HG03354 (cell line): ENCODE measurements around the gene CROCC.
A peak's percentile ranks its signal among the peaks of the same experiment; 100 is the strongest.
"Not testable (repeated sequence)": the region's sequence is repeated elsewhere in the genome, so short reads cannot be mapped to it uniquely, and the experiment has no call there.

Source experiments
- ATAC-seq: cut with Tn5 transposase; IDR thresholded peaks from one replicate; pipeline ENCODE4 v1.9.1; 2021; ENCODE audit warnings: mild to moderate bottlenecking; ENCODE audit not compliant: unreplicated experiment, poor library complexity, severe bottlenecking

Gene CROCC

DNA sequence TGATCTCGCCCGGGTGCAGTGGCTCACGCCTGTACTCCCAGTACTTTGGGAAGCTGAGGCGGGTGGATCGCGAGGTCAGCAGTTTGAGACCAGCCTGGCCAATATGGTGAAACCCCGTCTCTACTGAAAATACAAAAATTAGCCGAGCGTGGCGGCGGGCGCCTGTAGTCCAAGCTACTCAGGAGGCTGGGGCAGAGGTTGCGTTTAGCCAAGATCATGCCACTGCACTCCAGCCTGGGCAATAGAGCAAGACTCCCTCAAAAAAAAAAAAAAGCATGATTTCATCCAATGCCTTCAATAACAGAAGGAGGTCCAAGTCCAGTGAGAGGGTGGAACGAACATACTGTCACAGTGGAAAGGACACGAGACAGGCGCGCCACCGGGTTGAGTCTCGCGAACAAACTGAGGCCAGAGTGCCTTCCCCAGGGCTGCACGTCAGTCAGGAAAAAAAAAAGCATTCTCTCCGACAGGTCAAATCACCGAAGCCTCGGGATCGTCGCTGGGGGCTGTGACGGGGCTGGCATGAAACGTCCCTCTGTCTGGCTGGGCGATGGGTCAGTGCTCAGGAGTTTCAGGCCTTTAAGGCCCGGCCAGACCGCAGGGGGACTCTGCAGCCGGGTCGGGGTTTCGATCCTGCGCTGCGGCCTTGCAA lies 8.4 kb upstream of the CROCC start:
- no peak for ATAC-seq

DNA sequence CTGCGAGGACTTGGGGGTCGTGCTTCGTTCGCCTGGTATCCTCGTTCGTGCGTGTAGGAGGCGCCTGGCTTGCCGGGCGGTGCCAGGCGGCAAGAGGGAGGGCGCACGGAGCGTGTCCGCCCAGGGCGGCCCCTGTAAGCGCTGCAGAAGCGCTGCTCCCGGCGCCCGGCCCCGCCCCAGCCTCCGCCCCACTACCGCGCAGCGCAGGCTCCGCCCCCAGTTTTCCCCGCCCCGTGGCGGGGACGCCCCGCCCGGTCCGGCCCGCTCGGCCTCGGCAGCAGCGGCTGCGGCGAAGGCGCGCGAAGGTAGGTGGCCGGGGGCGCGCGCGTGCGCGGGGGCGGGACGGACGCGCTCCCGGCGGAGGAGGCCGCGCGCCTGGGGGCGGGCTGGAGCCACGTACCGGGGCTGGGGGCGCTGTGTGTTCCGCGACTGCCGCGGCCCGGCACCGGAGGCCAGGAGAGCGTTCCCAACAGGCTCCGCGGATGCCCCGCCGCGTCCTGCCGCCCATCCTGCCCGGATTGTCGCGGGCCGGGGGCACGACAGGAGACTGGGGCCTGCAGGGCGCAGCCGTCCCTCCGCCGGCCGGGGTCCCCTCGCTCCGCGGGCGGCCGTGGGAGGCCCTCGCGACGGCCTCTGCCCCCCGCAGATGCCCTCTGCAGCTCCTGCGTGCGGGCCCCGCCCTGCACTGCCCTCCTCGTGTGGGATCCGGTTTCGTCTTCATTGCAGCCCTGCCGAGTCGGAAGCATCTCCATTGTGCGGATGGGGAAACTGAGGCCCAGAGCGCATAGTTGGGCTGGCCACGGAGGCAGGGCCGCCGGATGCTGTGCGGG lies 7.7 kb upstream of the CROCC start:
- peak; percentile 84 for ATAC-seq

DNA sequence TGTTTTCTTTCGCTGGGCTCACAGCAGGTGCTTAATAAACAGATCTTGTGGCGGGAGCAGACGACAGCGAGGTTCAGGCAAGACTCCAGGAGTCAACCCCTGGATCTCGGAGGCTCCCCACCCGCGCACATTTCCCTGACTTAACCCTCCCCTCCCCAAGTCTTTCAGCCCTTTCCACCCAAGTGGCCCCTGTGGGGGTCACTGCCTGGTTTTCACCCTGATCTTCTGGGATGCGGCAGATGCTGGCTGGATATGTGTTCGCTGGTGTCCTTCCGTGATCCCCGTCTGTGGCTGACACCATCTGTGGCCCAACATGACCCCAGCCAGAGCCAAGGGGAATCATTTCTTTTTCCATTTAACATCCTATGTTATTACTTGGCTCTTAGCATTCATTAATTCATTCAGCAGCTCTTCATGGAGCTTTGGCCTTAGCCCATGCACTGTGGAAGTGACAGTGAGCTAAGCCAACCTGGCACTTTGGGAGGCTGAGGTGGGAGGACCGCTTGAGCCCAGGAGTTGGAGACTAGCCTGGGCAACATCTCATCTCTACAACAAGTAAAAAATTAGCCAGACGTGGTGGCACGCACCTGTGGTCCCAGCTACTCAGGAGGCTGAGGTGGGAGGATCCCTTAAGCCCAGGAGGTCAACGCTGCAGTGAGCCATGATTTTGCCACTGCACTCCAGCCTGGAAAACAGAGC lies 6.7 kb upstream of the CROCC start:
- not testable (repeated sequence) for ATAC-seq

DNA sequence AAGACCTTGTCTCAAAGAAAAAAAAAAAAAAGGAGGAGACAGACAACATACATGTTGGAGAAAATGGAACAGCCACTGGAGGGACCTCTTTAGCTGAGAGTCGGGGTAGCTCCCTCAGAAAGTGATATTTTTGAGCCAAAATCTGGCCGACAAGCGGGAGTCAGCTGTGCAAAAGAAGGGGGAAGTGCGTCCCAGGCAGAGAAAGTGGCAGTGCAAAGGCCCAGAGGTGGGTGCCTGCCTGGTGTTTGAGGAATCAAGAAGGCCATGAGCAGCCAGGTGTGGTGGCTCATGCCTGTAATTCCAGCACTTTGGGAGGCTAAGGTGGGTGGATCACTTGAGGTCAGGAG lies 6.1 kb upstream of the CROCC start:
- no peak for ATAC-seq

- ATAC-seq: not testable (repeated sequence)
Observed at GRCh38 chr1:16916036-16916880, 5.5 kb upstream of the CROCC start.

DNA sequence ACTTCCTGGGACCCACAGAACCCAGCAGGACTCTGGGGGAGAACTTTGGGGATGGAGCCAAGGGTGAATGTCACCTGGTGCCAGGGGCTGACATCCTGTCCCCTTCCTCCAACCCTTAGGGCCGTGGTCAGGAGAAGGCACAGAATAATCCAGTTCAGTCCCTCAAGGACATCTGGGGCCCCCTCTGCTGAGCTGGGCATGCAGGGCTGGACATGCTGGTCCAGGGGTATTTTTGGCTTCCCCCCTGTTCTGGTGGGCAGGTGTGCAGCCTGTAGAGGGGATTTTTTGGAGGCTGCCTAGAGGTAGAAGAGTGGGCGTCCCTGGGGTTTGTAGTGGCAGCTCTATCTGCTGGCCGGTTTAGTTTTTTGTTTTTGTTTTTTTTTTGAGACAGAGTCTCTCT lies 3.4 kb upstream of the CROCC start:
- no peak for ATAC-seq

DNA sequence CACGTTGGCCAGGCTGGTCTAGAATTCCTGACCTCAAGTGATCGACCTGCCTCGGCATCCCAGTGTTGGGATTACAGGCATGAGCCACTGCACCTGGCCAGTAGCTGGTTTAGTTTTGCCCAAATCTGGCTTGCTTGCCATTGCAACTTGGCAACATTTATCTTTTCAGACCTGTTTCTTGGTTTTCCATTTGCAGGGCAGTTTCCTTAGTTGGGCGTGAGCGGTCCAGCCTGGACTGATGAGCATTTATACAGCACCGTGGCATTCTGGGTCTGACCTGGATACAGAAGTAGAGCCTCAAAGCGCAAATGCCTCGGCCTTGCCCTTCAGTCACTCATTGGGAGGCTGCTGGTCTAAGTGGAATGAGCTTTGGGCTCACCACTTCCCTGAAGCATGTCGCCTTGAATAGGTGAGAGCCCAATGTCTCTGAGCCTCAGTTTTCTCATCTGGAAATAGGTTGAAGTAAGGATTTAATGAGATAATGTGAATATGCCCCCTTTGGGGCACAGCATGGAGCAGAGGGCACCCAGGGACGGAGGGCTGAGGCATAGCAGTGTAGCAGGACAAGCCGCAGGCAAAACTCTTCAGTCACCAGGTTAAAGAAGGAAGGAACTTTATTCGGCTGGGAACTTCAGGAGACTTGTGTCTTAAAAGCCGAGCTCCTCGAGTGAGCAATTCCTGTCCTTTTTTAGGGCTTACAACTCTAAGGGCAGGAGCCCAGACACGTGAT lies 2.6 kb upstream of the CROCC start:
- not testable (repeated sequence) for ATAC-seq

DNA sequence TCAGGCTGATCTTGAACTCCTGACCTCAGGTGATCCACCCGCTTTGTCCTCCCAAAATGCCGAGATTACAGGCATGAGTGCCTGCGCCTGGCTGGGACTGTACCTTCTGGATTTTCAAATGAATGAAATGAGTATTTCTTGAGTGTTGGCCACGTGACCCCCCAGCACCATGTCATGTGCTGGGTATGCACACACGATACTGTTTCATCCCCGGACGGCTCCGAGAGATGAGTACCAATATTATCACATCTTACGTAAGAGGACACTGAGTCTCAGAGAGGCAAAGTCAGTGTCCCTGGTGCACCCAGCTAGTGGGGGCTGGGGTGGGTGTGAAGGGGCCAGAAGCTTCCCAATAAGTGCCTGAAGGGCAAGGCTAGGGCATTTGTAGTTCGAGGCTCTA lies 780 bp upstream of the CROCC start:
- no peak for ATAC-seq

DNA sequence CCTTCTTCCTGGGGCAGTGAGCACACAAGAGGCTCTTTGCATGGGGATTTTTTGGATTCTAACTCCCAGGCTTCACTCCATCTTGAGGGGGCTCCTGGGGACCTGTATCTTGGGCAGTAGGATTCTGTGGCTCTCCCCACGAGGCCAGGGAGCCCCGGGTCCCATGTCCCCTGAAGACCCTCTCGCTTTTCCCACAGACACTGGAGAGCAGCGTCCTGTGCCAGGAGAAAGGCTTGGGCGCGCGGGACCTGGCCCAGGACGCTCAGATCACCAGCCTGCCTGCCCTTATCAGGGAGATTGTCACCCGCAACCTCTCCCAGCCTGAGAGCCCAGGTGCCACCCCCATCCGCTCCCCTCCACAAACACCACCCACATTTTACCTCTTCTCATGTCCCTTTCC lies 735 bp downstream of the CROCC start:
- no peak for ATAC-seq

DNA sequence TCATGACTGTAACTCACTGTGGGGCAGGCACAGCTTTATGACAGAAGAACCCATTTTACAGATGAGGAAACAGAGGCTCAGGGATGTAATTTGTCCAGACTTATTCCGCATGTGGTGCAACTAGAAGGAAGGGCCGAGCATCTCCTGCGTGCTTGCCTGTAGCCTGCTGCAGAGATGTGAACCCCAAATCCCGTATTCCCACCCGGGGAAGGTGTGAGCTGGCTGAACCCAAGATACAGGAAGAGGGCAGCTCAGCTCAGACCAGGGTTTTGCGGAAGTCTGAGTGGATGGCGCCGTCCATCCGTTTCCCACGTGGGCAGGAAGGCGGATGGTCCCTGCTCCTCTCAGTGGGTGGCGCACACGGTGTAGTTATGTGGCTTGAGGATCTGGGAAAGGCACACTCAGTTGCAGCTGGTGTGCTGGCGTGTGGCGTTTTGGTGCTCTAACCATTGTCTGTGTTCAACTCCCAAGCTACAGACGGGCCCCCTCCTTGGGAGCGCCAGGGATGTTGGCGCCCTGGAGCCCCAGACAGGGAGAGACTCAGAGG lies 1.2 kb downstream of the CROCC start:
- ATAC-seq: no peak

- ATAC-seq: no peak
Observed at GRCh38 chr1:16924216-16924918, 2.6 kb downstream of the CROCC start.

DNA sequence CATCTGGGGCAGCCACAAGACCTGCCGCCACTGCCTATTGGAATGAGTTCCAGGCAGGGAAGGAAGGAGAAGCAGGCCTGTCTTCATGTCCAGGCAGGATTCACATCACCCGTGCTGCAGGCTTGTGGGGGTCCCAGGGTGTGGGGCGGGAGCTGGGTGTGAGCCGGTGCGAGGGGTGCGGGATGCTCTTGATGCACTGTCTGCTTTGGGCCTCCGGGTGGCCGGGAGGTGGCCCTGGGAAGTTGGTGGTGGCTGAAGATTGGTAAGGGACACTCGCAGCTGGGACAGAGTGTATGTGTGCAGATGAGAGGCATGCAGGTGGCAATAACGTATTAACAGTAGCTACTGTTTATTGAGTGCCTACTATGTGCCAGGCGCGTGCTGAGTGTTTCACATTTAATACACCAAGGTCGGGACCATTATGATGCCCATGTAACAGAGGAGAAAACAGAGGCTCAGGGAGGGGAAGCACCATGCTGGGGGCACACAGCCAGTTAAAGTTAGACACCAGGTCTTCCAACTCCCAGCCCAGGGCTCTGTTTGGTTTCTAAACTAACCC lies 3.3 kb downstream of the CROCC start:
- ATAC-seq: no peak

GRCh38 chr1:16925635-16926490 lies 4.1 kb downstream of the CROCC start:
- no peak for ATAC-seq

- ATAC-seq: no peak
Observed at GRCh38 chr1:16926491-16927073, 4.9 kb downstream of the CROCC start.

GRCh38 chr1:16927256-16927655 lies 5.5 kb downstream of the CROCC start:
- ATAC-seq: no peak

DNA sequence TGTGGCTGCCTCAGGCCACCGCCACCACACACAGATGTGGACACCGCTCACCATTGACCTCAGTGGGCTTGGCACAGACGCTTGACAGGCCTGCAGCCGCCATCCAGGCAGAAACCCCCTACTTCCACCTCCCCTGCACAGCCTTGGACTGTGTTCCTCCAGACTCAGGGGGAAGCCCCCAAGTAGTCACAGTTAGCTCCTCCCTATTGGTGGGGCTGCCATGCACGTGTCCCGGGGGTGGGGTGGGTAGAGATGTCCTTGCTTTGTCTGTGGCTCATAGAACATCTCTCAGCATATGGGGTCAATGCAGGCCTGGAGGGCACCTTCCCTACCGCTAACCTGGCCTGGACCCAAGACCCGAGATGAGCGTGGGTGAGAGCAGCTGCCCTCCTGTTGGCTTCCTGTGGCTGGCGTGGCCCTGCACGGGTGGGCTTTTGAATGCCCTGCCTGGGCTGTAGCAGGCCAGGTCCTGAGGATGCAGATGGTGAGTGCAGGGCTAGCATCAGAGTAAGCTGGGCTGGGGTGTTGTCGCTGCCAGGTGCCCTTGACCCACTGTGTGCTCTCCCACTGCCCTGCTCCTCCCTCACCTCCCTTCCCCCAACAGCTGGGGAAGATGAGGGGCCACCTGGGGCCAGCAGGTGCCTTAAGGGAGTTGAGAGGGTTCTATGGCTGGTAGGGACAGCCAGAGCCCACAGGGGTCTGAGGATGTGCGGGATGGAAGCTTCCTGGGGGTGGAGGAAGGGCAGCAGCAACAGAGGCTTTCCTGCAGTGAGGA lies 6.2 kb downstream of the CROCC start:
- ATAC-seq: no peak
